Astrocyte (in vitro differentiated cells and primary cell): ENCODE results near the gene ITGB2. TPM values are rescaled to one million over a fixed set of nuclear protein-coding genes. Genes with fewer than 3 reads are reported as not detected.

ENCODE experiments used
- DNase-seq: peaks from one replicate; pipeline ENCODE4 v3.0.0-alpha.2; 2010; ENCODE audit warnings: low read depth
- FAIRE-seq: peaks from 2 replicates; lab custom pipeline; 2011; peaks lifted over from hg19 to GRCh38; lab: Jason Lieb, UNC
- H2AFZ ChIP-seq: 2 replicates; pipeline ENCODE4 v1.6.0; 2012; ENCODE audit warnings: low read depth, low read length, inconsistent platforms
- H3K27ac ChIP-seq: 2 replicates; pipeline ENCODE4 v1.5.1; 2011; ENCODE audit warnings: low read depth, low read length, inconsistent platforms
- H3K27me3 ChIP-seq: 2 replicates; pipeline ENCODE4 v1.6.0; 2011; ENCODE audit warnings: low read length, inconsistent platforms; ENCODE audit not compliant: insufficient read depth
- H3K36me3 ChIP-seq: 2 replicates; pipeline ENCODE4 v1.5.1; 2011; ENCODE audit warnings: low read length, inconsistent platforms; ENCODE audit not compliant: insufficient read depth
- H3K4me1 ChIP-seq: 2 replicates; pipeline ENCODE4 v1.5.1; 2011; ENCODE audit warnings: low read length, inconsistent platforms; ENCODE audit not compliant: insufficient read depth
- H3K4me2 ChIP-seq: 2 replicates; pipeline ENCODE4 v1.6.0; 2012; ENCODE audit warnings: low read length, inconsistent platforms
- H3K4me3 ChIP-seq: 2 replicates; pipeline ENCODE4 v1.5.1; 2011; ENCODE audit warnings: low read depth, mild to moderate bottlenecking, low read length, inconsistent platforms; ENCODE audit not compliant: insufficient read depth
- H3K79me2 ChIP-seq: 2 replicates; pipeline ENCODE4 v1.6.0; 2012; ENCODE audit warnings: mild to moderate bottlenecking, low read length, inconsistent platforms; ENCODE audit not compliant: insufficient read depth
- H3K9ac ChIP-seq: 2 replicates; pipeline ENCODE4 v1.6.0; 2012; ENCODE audit warnings: mild to moderate bottlenecking, low read length, inconsistent platforms
- H3K9me3 ChIP-seq: 2 replicates; pipeline ENCODE4 v1.5.1; 2012; ENCODE audit warnings: low read depth, mild to moderate bottlenecking, low read length, inconsistent platforms; ENCODE audit not compliant: insufficient read depth
- H4K20me1 ChIP-seq: 2 replicates; pipeline ENCODE4 v1.6.0; 2012; ENCODE audit warnings: low read length, inconsistent platforms; ENCODE audit not compliant: insufficient read depth
- H3K27ac Mint-ChIP-seq: one replicate; pipeline ENCODE4 v1.8.0; 2021; ENCODE audit warnings: mild to moderate bottlenecking, mixed read lengths; ENCODE audit not compliant: unreplicated experiment
- H3K27me3 Mint-ChIP-seq: one replicate; pipeline ENCODE4 v1.8.0; 2021; ENCODE audit warnings: low read depth, mixed read lengths; ENCODE audit not compliant: unreplicated experiment
- H3K36me3 Mint-ChIP-seq: one replicate; pipeline ENCODE4 v1.8.0; 2021; ENCODE audit warnings: low read depth, mixed read lengths; ENCODE audit not compliant: unreplicated experiment
- H3K4me1 Mint-ChIP-seq: one replicate; pipeline ENCODE4 v1.8.0; 2021; ENCODE audit warnings: low read depth, mixed read lengths; ENCODE audit not compliant: unreplicated experiment
- H3K4me3 Mint-ChIP-seq: one replicate; pipeline ENCODE4 v1.8.0; 2021; ENCODE audit warnings: mild to moderate bottlenecking, moderate library complexity, mixed read lengths; ENCODE audit not compliant: unreplicated experiment
- H3K9me3 Mint-ChIP-seq: one replicate; pipeline ENCODE4 v1.8.0; 2021; ENCODE audit warnings: mild to moderate bottlenecking, mixed read lengths; ENCODE audit not compliant: unreplicated experiment
- CTCF ChIP-seq: IDR thresholded peaks from 2 replicates; pipeline ENCODE4 v1.5.1; 2011; ENCODE audit warnings: low read depth, mild to moderate bottlenecking, inconsistent platforms, low read length, moderate library complexity; ENCODE audit not compliant: insufficient read depth
- EZH2 ChIP-seq: IDR thresholded peaks from 2 replicates; pipeline ENCODE4 v1.6.1; 2012; ENCODE audit warnings: mild to moderate bottlenecking, low read length, inconsistent platforms; ENCODE audit not compliant: insufficient read depth
- total RNA-seq: library from RNA; stranded (reverse); gene quantifications from 2 replicates; pipeline ENCODE4 v1.2.1, GENCODE V29; 2021

Gene ITGB2
- total RNA-seq, 1 donor from 2014 or later: 0.61 TPM

DNA sequence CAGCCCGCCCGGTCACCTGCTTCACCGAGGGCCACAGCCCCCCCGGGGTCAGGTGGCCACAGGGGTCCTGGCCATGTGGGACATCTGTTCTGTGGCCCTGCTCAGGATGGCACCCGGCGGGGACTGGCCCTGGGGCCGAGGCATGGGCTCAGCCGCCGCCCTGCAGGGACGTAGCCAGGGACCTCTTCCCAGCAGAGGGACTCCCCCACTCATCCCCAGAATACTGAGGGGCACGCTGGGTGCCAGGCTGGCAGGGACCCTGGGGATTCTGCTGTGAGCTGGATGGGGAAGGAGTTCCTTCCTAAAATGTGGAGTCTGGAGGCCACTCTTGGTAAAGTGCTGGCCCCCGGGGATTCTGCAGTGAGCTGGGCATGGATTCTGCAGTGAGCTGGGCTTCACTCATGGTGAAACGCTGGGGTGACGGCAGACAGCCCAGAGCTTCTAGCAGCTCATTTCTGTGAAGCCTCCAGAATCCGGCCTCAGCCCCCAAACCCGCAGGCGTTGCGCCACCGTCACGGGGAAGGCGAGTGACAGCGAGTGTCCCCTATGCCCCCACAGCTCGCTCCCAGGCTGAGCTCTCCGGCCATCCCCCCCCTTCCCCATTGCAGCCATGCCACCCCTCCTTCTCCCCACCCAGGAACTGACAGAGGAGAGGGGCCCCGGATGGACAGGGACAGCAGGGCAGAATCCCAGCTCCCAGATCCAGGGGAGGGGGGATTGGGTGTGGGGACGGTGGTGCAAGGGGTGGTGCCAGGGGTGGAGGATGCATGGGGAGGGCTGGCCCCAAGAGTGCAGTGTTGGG lies 1.4 kb downstream of the ITGB2 start:
- no peak overlapping the region for H3K27ac ChIP-seq
- H3K9ac ChIP-seq: no peak overlapping the region
- Mint-ChIP-seq H3K36me3 (no peaks in the 10 kb centered on the region), H3K9me3 (peaks cover 2% of the 10 kb centered on the region), H3K27me3 (peaks cover 81% of the 10 kb centered on the region), H3K4me1 (peaks cover 1% of the 10 kb centered on the region), H3K4me3 (no peak overlapping the region), H3K27ac (no peak overlapping the region)
- no peaks in the 10 kb centered on the region for H3K79me2 ChIP-seq
- H2AFZ ChIP-seq: no peak overlapping the region
- no peaks in the 10 kb centered on the region for H3K36me3 ChIP-seq
- H4K20me1 ChIP-seq: no peaks in the 10 kb centered on the region
- peaks cover 10% of the 10 kb centered on the region for H3K4me1 ChIP-seq
- H3K27me3 ChIP-seq: peaks cover 43% of the 10 kb centered on the region
- no peak for DNase-seq
- no peak for FAIRE-seq
- H3K9me3 ChIP-seq: no peaks in the 10 kb centered on the region
- no peak for TF ChIP-seq CTCF
- TF ChIP-seq EZH2: no peak
- no peak overlapping the region for H3K4me3 ChIP-seq
- H3K4me2 ChIP-seq: no peak overlapping the region

GRCh38 chr21:44918581-44919033 lies 2.1 kb downstream of the ITGB2 start:
- H3K4me1 Mint-ChIP-seq: peaks cover 1% of the 10 kb centered on the region
- no peaks in the 10 kb centered on the region for H3K79me2 ChIP-seq
- no peak overlapping the region for H2AFZ ChIP-seq
- H3K9me3 Mint-ChIP-seq: peaks cover 2% of the 10 kb centered on the region
- no peak for DNase-seq
- H3K4me1 ChIP-seq: peaks cover 10% of the 10 kb centered on the region
- FAIRE-seq: no peak
- H3K4me3 Mint-ChIP-seq: no peak overlapping the region
- no peaks in the 10 kb centered on the region for H3K36me3 ChIP-seq
- H3K27me3 ChIP-seq: peaks cover 37% of the 10 kb centered on the region
- H3K27me3 Mint-ChIP-seq: peaks cover 76% of the 10 kb centered on the region
- no peak overlapping the region for H3K4me3 ChIP-seq
- H4K20me1 ChIP-seq: no peaks in the 10 kb centered on the region
- H3K27ac Mint-ChIP-seq: no peak overlapping the region
- H3K27ac ChIP-seq: no peak overlapping the region
- no peaks in the 10 kb centered on the region for H3K36me3 Mint-ChIP-seq
- TF ChIP-seq CTCF: no peak
- H3K9me3 ChIP-seq: no peaks in the 10 kb centered on the region
- no peak overlapping the region for H3K4me2 ChIP-seq
- no peak overlapping the region for H3K9ac ChIP-seq

DNA sequence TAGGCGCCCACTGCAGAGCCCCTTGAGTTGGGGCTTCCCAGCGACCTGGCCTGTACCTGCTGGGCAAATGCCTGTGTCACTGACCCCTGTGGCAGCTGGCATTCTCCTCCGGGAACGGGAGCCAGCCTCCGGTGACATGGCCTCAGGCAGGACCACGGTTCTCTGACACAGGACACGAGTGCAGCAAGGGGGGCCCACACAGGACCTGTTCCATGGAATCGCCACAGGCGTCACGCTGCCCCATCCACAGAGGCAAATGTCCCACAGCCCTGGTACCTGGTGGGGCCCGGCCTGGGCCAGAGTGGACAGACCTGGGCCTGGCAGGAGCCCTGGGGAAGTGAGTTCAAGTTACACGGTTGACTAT lies 2.6 kb downstream of the ITGB2 start:
- Histone ChIP-seq H3K27me3 (peaks cover 33% of the 10 kb centered on the region), H3K9me3 (no peaks in the 10 kb centered on the region), H3K4me1 (peaks cover 10% of the 10 kb centered on the region), H4K20me1 (no peaks in the 10 kb centered on the region), H2AFZ (no peak overlapping the region), H3K36me3 (no peaks in the 10 kb centered on the region), H3K4me3 (no peak overlapping the region), H3K79me2 (no peaks in the 10 kb centered on the region), H3K9ac (no peak overlapping the region), H3K27ac (no peak overlapping the region), H3K4me2 (no peak overlapping the region)
- Mint-ChIP-seq H3K27me3 (peaks cover 72% of the 10 kb centered on the region), H3K9me3 (peaks cover 2% of the 10 kb centered on the region), H3K36me3 (no peaks in the 10 kb centered on the region), H3K27ac (no peak overlapping the region), H3K4me3 (no peak overlapping the region), H3K4me1 (peaks cover 1% of the 10 kb centered on the region)
- FAIRE-seq (no peak), DNase-seq (no peak)
- TF ChIP-seq CTCF (no peak), EZH2 (no peak)
